Suppressor macrophage treated with lipopolysaccharide for 4 hours (primary cell): ENCODE measurements around the gene ADI1.

Experiments
- DNase-seq: peaks from one replicate; pipeline ENCODE4 v3.0.0-alpha.2; 2020

Gene ADI1

GRCh38 chr2:3479430-3480320 lies 39.7 kb downstream of the ADI1 start:
- DNase-seq = no peak

- no peak for DNase-seq
These were observed 40.4 kb downstream of the ADI1 start for GRCh38 chr2:3478846-3479385.

- no peak for DNase-seq
These were observed 42.4 kb downstream of the ADI1 start for GRCh38 chr2:3476985-3477327.

DNA sequence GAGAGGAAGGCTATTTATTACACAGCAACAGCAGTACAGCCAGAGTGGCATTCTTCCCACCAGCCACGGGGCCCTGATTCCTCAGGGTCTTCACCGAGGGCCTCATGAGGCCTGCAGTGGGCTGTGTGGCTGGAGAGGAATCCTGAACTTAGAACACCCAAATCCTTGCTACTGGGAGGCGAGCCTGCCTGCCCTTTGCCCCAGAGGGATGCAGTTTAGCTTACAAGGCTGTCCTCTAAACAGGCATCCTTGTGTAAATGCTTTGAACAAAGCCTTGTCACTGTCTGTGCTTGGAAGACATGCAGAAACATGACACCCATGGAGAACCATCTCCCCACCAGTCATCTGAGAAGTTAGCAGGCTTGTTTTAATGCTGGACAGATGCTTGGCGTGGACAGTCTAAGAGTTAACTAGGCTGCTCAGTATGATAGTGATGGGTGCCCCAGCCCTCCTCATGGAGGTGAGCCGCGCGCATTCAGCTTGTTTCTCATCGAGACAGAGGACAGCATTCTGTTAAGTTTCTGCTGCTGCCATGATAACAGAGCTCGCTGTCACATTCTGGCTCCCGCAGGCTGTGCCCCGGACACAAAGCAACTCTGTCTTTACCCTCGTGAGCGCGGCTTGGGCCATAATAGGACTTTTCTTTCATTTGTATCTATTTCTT lies 42.9 kb downstream of the ADI1 start:
- no peak for DNase-seq

GRCh38 chr2:3475771-3476170 lies 43.6 kb downstream of the ADI1 start:
- no peak for DNase-seq

DNA sequence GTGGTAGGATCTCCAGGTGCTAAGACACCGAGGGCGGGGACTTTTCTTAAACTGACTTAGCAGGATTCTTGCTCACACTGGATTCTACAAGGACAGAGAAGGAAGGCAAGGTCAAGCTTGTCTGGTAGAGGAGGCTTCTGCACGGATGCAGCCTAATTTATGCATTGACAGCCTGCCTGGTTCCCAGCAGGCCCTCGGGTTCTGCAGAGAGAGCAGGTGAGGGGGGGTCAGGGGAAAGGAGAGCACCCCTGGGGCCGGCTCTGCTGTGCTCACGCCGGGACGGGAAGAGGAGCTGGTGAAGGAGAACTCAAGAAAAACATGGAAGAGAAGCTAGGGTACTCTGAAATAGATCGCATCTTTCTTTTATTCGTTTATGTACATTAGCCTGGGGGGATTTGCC lies 46.4 kb downstream of the ADI1 start:
- no peak for DNase-seq

DNA sequence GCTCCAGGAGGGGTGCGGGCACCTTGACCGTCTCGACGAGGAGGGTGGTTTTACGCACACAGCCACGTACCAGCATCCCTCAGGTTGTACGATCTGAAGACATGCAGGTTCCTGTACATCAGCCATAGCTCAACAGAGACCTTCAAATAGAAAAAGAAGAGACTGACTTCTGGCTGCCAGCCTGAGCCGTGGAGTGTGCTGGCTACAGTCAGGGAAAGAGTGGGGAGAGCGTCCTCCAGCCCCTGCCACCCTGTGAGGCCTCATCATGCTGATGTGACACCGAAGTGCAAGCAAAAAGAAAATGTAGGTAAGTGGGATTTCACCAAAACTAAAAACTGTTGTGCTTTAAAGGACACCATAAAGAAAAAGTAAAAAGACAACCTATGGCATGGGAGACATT lies 47.0 kb downstream of the ADI1 start:
- no peak for DNase-seq

- no peak for DNase-seq
These were observed 48.2 kb downstream of the ADI1 start for GRCh38 chr2:3470856-3471737.

DNA sequence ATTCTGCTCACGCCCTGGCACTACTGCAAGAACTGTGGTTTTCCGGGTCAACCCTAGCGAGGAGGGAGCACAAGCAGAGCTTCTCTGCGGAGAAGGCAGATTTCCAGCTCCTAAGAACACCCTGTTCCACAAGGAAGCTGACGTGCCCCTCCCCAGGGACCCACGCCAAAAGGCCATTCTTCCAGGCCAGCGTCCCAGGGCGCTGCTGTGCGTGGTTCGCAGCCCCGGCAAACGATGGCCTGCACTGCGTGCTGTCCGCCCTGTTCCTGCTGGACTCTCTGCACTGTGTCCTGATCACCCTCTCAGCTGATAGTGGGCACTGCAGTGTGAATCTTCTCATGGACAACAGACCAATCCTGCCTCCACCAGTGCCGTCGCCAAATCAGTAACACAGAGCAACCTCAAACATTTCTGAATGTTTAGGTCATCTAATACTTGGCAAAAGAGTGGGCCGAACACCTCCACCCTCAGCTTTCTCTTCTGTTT lies 49.1 kb downstream of the ADI1 start:
- no peak for DNase-seq

- no peak for DNase-seq
These were observed 49.8 kb downstream of the ADI1 start for GRCh38 chr2:3469486-3469885.

- DNase-seq = no peak
These were observed 50.9 kb downstream of the ADI1 start for GRCh38 chr2:3468296-3468988.

GRCh38 chr2:3467654-3468053 lies 51.7 kb downstream of the ADI1 start:
- no peak for DNase-seq

GRCh38 chr2:3466966-3467365 lies 52.4 kb downstream of the ADI1 start:
- no peak for DNase-seq

DNA sequence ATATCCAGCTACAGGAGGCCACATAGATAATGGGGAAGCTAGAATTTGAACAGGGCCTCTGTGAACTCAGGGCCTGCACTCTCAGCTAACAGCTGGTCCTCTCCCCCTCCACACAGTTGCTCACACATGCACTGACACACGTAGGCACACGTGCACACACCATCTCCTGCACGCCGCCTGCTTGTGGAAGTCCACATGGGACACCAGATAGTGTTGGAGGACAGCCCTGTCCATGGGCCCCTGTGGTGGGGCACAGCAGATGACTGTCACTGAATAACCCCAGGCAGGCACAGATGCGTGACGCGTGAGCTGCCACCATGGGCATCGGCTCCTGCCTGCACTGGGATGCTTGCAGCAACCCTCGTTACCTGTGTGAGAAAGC lies 52.9 kb downstream of the ADI1 start:
- DNase-seq = no peak

DNA sequence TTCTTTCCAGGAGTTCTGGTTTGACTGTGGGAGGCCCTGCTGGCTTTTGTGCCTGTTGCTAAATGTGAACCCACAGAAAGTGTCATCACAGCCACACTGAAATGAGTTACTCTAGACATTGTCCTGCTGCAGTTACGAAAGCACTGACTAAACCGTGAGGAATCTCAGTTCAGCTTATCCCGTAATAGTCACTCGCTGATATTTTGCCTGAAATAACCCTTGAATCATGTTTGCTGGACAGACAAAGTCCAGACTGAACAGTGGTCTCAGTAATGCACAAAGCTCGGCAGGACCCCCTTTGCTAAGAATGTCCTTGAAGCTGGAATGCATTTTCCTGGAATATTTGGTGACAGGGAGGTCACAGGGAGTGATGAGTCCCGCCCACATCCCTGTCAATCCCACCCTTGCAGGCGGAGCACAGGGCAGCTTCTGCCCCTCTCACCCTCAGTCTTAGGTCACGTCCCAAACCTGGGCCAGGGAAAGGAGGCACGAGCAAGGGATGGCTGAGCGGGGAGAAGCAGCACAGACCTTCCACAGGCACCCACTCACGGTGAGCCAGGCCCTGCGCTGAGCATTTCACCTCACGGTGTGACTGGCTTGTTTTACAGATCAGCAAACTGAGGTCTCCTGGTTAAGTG lies 53.4 kb downstream of the ADI1 start:
- peak; percentile 16 for DNase-seq

GRCh38 chr2:3465328-3465727 lies 54.0 kb downstream of the ADI1 start:
- DNase-seq = no peak

GRCh38 chr2:3464401-3465005 lies 54.8 kb downstream of the ADI1 start:
- DNase-seq = no peak

GRCh38 chr2:3463944-3464343 lies 55.4 kb downstream of the ADI1 start:
- no peak for DNase-seq

DNA sequence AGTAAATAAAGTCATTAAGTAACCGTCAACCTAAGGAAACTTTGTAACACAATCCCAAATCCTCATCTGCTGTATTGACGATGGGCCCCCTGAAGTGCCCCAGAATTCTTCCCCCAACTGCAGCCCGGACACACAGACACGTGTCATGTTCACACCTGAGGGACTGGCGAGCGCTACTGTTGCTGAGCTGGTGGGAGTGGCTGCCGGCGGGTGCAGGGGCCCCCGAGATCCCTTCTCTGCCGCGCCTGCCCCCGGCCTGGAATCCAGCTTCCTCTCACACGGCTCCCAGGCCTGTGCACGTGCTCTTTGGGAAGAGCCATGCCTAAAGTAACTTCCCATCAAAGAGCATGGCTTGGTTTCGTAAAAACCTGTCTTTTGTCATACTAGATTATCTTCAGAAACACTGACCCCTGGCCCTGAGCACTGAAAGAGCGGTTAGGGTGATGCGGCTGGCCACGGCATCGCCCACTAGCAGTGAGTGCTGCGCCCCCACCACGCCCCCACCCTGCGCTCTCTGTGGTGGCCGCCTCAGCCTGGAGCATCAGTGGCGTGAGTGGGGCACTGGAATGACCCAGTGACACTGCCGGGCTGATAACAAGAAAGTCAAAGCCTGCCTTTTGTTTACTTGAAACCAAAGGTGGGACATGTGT lies 56.0 kb downstream of the ADI1 start:
- no peak for DNase-seq

DNA sequence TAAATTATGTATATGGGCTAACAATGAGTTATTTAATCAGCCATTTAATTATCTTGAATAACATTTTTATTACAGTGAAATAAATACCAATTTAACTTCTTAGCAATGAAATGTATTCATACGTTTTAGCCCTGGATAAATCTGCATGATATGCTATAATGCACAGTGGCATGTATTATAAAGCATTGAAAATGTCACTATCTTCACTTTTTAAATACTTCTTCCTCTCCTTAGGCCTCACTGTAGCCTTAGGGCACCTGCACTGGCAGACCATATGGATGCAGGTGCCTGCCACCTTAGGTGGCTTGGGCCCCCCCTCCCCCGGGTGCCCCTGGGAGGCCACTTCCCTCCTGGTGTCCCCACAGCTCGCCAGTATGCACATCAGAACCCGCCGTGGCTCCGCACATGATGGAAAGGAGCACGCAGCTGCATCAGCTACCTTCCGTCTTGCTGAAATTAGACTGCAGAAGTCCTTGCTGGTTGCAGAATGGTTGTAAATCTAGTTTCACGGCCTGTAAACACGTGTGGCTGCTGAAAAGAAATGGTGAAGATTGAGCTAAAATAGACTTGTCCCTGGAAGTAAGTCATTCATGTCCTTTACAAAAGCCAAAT lies 56.7 kb downstream of the ADI1 start:
- DNase-seq = no peak
